ENCODE results near the gene CSF1R.

DNA sequence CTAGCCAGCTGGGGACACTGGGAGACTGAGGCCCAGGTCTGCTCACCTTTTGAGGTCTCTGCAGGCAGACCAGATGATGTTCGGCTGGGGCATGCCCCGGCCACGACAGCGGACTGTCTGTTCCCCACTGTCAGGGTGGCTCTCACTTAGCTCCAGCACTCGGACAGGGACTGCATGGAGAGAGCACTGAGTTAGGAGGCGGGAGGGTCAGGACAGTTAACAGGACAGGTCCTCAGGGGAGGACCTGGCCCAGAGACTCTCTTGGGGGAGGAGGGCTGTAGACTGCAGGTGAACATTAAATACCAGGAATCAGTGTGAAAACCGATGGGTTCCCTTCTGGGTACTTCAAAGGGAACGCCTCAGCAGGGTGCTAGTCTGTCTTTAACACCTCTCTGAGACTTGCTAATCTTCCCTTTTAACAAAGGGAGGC lies 44.2 kb upstream of the CSF1R start:
- TF ChIP-seq, protein P1, sequence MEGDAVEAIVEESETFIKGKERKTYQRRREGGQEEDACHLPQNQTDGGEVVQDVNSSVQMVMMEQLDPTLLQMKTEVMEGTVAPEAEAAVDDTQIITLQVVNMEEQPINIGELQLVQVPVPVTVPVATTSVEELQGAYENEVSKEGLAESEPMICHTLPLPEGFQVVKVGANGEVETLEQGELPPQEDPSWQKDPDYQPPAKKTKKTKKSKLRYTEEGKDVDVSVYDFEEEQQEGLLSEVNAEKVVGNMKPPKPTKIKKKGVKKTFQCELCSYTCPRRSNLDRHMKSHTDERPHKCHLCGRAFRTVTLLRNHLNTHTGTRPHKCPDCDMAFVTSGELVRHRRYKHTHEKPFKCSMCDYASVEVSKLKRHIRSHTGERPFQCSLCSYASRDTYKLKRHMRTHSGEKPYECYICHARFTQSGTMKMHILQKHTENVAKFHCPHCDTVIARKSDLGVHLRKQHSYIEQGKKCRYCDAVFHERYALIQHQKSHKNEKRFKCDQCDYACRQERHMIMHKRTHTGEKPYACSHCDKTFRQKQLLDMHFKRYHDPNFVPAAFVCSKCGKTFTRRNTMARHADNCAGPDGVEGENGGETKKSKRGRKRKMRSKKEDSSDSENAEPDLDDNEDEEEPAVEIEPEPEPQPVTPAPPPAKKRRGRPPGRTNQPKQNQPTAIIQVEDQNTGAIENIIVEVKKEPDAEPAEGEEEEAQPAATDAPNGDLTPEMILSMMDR (IDR thresholded peaks at IDR 0.05; ENCODE audit: low read depth, low read length, poor library complexity, severe bottlenecking), result no peak
- TF ChIP-seq EZH2phosphoT487 (IDR thresholded peaks at IDR 0.05; ENCODE audit: borderline replicate concordance, low read length), result no peak

Measured in DOHH2 (cell line).